ENCODE data around the gene SMARCB1.

DNA sequence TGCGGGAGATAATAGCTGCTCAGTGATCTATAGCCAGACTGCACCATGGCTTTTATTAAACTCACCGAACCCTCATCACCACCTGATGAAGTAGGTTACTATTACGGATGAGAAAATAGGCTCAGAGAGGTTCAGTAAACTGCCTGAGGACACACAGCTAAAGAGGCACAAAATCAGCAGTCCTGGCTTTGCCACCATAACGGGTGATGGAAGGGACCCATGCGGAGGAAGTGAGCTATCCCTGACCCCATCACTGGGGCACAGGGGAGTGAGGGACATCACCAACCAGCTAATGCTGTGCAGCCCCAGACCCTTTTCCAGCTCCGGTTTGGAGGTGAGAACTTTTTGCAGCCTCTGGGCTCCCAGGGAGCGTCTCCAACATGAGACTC lies 59.3 kb downstream of the SMARCB1 start:
- TF ChIP-seq, protein P1, sequence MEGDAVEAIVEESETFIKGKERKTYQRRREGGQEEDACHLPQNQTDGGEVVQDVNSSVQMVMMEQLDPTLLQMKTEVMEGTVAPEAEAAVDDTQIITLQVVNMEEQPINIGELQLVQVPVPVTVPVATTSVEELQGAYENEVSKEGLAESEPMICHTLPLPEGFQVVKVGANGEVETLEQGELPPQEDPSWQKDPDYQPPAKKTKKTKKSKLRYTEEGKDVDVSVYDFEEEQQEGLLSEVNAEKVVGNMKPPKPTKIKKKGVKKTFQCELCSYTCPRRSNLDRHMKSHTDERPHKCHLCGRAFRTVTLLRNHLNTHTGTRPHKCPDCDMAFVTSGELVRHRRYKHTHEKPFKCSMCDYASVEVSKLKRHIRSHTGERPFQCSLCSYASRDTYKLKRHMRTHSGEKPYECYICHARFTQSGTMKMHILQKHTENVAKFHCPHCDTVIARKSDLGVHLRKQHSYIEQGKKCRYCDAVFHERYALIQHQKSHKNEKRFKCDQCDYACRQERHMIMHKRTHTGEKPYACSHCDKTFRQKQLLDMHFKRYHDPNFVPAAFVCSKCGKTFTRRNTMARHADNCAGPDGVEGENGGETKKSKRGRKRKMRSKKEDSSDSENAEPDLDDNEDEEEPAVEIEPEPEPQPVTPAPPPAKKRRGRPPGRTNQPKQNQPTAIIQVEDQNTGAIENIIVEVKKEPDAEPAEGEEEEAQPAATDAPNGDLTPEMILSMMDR (IDR thresholded peaks at IDR 0.05), result no peak
- no peak for TF ChIP-seq POLR2A (IDR thresholded peaks at IDR 0.05)
